ENCODE results near the gene DISP2. TPM values are rescaled to one million over a fixed set of nuclear protein-coding genes. Genes with fewer than 3 reads are reported as not detected.

DISP2 gene
- total RNA-seq, 1 experiment from 2014 or later, result 1.3 TPM

GRCh38 chr15:40364251-40364650 lies 6.2 kb downstream of the DISP2 start:
- no peaks in the 10 kb centered on the region for H3K27me3 Mint-ChIP-seq (ENCODE audit: unreplicated experiment)
- H3K4me1 Mint-ChIP-seq (ENCODE audit: low read depth, unreplicated experiment), result peaks cover 11% of the 10 kb centered on the region
- CTCF ChIA-PET, result no interaction called here
- intact Hi-C loops (cut with micrococcal nuclease; ENCODE audit: unreplicated experiment), result no loop called here
- no peaks in the 10 kb centered on the region for H3K9me3 Mint-ChIP-seq (ENCODE audit: low read depth, unreplicated experiment)
- DNase-seq, result no peak
- no TSS peak for BruUV-seq (replicated peaks)
- no peak overlapping the region for H3K27ac Mint-ChIP-seq (ENCODE audit: unreplicated experiment)
- H3K36me3 Mint-ChIP-seq (ENCODE audit: insufficient read depth, unreplicated experiment), result peaks cover 5% of the 10 kb centered on the region
- H3K4me3 Mint-ChIP-seq (ENCODE audit: low read depth, unreplicated experiment), result no peak overlapping the region
- TF ChIP-seq CTCF (IDR thresholded peaks at IDR 0.05; ENCODE audit: unreplicated experiment), result no peak

GRCh38 chr15:40365016-40365415 lies 7.0 kb downstream of the DISP2 start:
- no peaks in the 10 kb centered on the region for H3K9me3 Mint-ChIP-seq (ENCODE audit: low read depth, unreplicated experiment)
- TF ChIP-seq CTCF (IDR thresholded peaks at IDR 0.05; ENCODE audit: unreplicated experiment), result no peak
- no peak overlapping the region for H3K27ac Mint-ChIP-seq (ENCODE audit: unreplicated experiment)
- BruUV-seq (replicated peaks), result no TSS peak
- intact Hi-C loops (cut with micrococcal nuclease; ENCODE audit: unreplicated experiment), result no loop called here
- H3K27me3 Mint-ChIP-seq (ENCODE audit: unreplicated experiment), result no peaks in the 10 kb centered on the region
- H3K4me3 Mint-ChIP-seq (ENCODE audit: low read depth, unreplicated experiment), result no peak overlapping the region
- CTCF ChIA-PET, result no interaction called here
- no peak for DNase-seq
- peaks cover 5% of the 10 kb centered on the region for H3K36me3 Mint-ChIP-seq (ENCODE audit: insufficient read depth, unreplicated experiment)
- peaks cover 11% of the 10 kb centered on the region for H3K4me1 Mint-ChIP-seq (ENCODE audit: low read depth, unreplicated experiment)

- Mint-ChIP-seq H3K4me1 (ENCODE audit: low read depth, unreplicated experiment) (peaks cover 11% of the 10 kb centered on the region), H3K27ac (ENCODE audit: unreplicated experiment) (no peak overlapping the region), H3K4me3 (ENCODE audit: low read depth, unreplicated experiment) (no peak overlapping the region), H3K36me3 (ENCODE audit: insufficient read depth, unreplicated experiment) (peaks cover 5% of the 10 kb centered on the region), H3K27me3 (ENCODE audit: unreplicated experiment) (no peaks in the 10 kb centered on the region), H3K9me3 (ENCODE audit: low read depth, unreplicated experiment) (no peaks in the 10 kb centered on the region)
- CTCF ChIA-PET, result interaction anchor here (0.5 kb wide), 1 partner anchor 83 kb away, joined by 14 read pairs; the partner anchor contains the start of gene ANKRD63
- DNase-seq, result no peak
- no peak for TF ChIP-seq CTCF (IDR thresholded peaks at IDR 0.05; ENCODE audit: unreplicated experiment)
- intact Hi-C loops (cut with micrococcal nuclease; ENCODE audit: unreplicated experiment), result no loop called here
- BruUV-seq (replicated peaks), result no TSS peak
These were observed 7.8 kb downstream of the DISP2 start for GRCh38 chr15:40365624-40366456.

- BruUV-seq (replicated peaks), result no TSS peak
These were observed 8.7 kb downstream of the DISP2 start for GRCh38 chr15:40366457-40367370.

More at GRCh38 chr15:40366457-40367370, 8.7 kb downstream of the DISP2 start:
- no peaks in the 10 kb centered on the region for H3K9me3 Mint-ChIP-seq (ENCODE audit: low read depth, unreplicated experiment)
- peaks cover 5% of the 10 kb centered on the region for H3K36me3 Mint-ChIP-seq (ENCODE audit: insufficient read depth, unreplicated experiment)
- no peak for TF ChIP-seq CTCF (IDR thresholded peaks at IDR 0.05; ENCODE audit: unreplicated experiment)
- DNase-seq, result no peak
- no peak overlapping the region for H3K4me3 Mint-ChIP-seq (ENCODE audit: low read depth, unreplicated experiment)
- peaks cover 11% of the 10 kb centered on the region for H3K4me1 Mint-ChIP-seq (ENCODE audit: low read depth, unreplicated experiment)
- no peak overlapping the region for H3K27ac Mint-ChIP-seq (ENCODE audit: unreplicated experiment)
- intact Hi-C loops (cut with micrococcal nuclease; ENCODE audit: unreplicated experiment), result no loop called here
- CTCF ChIA-PET, result interaction anchor here (0.5 kb wide), 1 partner anchor 84 kb away, joined by 14 read pairs; the partner anchor contains the start of gene ANKRD63
- no peaks in the 10 kb centered on the region for H3K27me3 Mint-ChIP-seq (ENCODE audit: unreplicated experiment)

All from Calu3 (cell line).